Neural progenitor cell (in vitro differentiated cells): ENCODE measurements around the gene FBN2. TPM values are rescaled to one million over a fixed set of nuclear protein-coding genes. Genes with fewer than 3 reads are reported as not detected.

ENCODE experiments used
- DNase-seq: peaks from one replicate; pipeline ENCODE4 v3.0.0-alpha.2; 2016; ENCODE audit warnings: low spot score
- H2AFZ ChIP-seq: fragments of 200-600 bp; sonication (generic); replicated peaks from 2 replicates; pipeline ENCODE4 v1.6.1; 2016; ENCODE audit warnings: antibody characterized with exemption
- H3F3A ChIP-seq: fragments of 200-600 bp; sonication (generic); 2 replicates; pipeline ENCODE4 v1.6.1; 2016; ENCODE audit warnings: antibody characterized with exemption, low read depth
- H3K27ac ChIP-seq: fragments of 200-600 bp; sonication (generic); 2 replicates; pipeline ENCODE4 v1.5.1; 2016; ENCODE audit warnings: mild to moderate bottlenecking
- H3K27me3 ChIP-seq: fragments of 200-600 bp; sonication (generic); 2 replicates; pipeline ENCODE4 v1.6.1; 2016; ENCODE audit warnings: mild to moderate bottlenecking, moderate library complexity
- H3K36me3 ChIP-seq: fragments of 200-600 bp; sonication (generic); 2 replicates; pipeline ENCODE4 v1.5.1; 2016
- H3K4me1 ChIP-seq: fragments of 200-600 bp; sonication (generic); 2 replicates; pipeline ENCODE4 v1.6.1; 2016; ENCODE audit warnings: mixed run types
- H3K4me2 ChIP-seq: fragments of 200-600 bp; sonication (generic); 2 replicates; pipeline ENCODE4 v1.6.1; 2016
- H3K4me3 ChIP-seq: fragments of 200-600 bp; sonication (generic); 2 replicates; pipeline ENCODE4 v1.5.1; 2016
- H3K79me2 ChIP-seq: fragments of 200-600 bp; sonication (generic); 2 replicates; pipeline ENCODE4 v1.6.1; 2016; ENCODE audit warnings: low read depth
- H3K9ac ChIP-seq: fragments of 200-600 bp; sonication (generic); 2 replicates; pipeline ENCODE4 v1.6.1; 2016
- H3K9me3 ChIP-seq: fragments of 200-600 bp; sonication (generic); 2 replicates; pipeline ENCODE4 v1.5.1; 2016; ENCODE audit warnings: low read depth
- H4K20me1 ChIP-seq: fragments of 200-600 bp; sonication (generic); 2 replicates; pipeline ENCODE4 v1.6.1; 2016; ENCODE audit warnings: low read depth
- H3K27ac Mint-ChIP-seq: 3 replicates; pipeline ENCODE4 v1.8.0; 2021; ENCODE audit warnings: mixed read lengths
- H3K27me3 Mint-ChIP-seq: 2 replicates; pipeline ENCODE4 v1.8.0; 2022; ENCODE audit warnings: low read depth, mild to moderate bottlenecking, inconsistent platforms, moderate library complexity, mixed read lengths; ENCODE audit not compliant: insufficient read depth
- H3K36me3 Mint-ChIP-seq: 3 replicates; pipeline ENCODE4 v1.8.0; 2021; ENCODE audit warnings: mixed read lengths
- H3K4me1 Mint-ChIP-seq: 3 replicates; pipeline ENCODE4 v1.8.0; 2021; ENCODE audit warnings: mixed read lengths
- H3K4me3 Mint-ChIP-seq: 3 replicates; pipeline ENCODE4 v1.8.0; 2021; ENCODE audit warnings: mild to moderate bottlenecking, moderate library complexity, mixed read lengths
- H3K9me3 Mint-ChIP-seq: 3 replicates; pipeline ENCODE4 v1.8.0; 2020; ENCODE audit warnings: mixed read lengths
- EZH2 ChIP-seq: fragments of 200-600 bp; sonication (generic); IDR thresholded peaks from 2 replicates; pipeline ENCODE4 v1.6.1; 2017; ENCODE audit warnings: antibody characterized with exemption, mild to moderate bottlenecking, moderate library complexity
- EZH2phosphoT487 ChIP-seq: fragments of 200-600 bp; sonication (generic); IDR thresholded peaks from 2 replicates; pipeline ENCODE4 v1.6.1; 2017; ENCODE audit warnings: antibody characterized with exemption
- total RNA-seq: library from RNA; depleted of rRNA; stranded (reverse); fragments of >200 nt; gene quantifications from 2 replicates; pipeline ENCODE4 v1.2.3, GENCODE V29; 2015; ENCODE audit warnings: low replicate concordance
- TF ChIP-seq, protein P1 (sequence below): fragments of 200-600 bp; sonication (generic); IDR thresholded peaks from 2 replicates; pipeline ENCODE4 v1.5.1; 2017; ENCODE audit warnings: antibody characterized with exemption, mild to moderate bottlenecking

FBN2 gene
- total RNA-seq, 1 donor from 2014 or later = 88.1 TPM

DNA sequence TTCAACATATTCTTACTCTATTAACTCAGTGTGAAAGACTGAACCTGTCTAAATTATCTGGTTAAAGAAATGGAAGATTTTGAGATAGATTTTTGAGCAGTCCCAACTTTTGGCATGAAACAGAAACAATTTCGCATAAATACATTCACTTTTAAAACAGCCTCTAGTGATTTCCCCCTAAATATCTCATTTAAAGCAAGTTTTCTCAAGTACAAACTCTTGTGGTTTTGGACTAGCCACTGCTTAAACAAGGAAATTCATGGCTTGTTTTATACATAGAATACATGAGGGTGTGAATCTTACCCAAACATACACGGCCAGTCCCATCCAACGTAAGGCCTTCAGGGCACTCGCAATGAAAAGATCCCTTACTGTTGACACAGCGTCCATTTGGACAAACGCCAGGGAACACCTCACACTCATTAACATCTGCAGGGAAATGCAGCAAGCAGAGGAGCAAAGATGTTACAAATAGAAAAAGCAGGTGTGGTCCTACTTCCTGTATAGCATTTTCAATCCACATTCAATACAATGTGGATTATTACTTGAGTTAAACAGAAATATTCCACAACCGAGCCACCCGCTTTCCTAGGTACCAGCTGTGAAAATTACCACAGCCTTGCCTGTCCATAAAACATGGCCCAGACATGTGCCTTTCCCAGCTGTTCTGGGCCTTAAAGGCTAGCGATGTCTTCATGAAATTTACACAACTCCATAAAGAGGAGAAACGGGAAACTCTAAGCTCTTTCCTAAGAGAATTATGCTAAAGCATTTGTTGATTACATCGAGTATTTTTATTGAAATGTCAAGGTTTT lies 188.8 kb downstream of the FBN2 start:
- H3K27me3 Mint-ChIP-seq = no peaks in the 10 kb centered on the region
- no peak for DNase-seq
- H3K9ac ChIP-seq = no peak overlapping the region
- H3K36me3 Mint-ChIP-seq = peaks cover 22% of the 10 kb centered on the region
- no peak overlapping the region for H3K4me3 Mint-ChIP-seq
- H3K27ac Mint-ChIP-seq = no peak overlapping the region
- H2AFZ ChIP-seq = no peak overlapping the region
- H3K4me1 Mint-ChIP-seq = peaks cover 4% of the 10 kb centered on the region
- H3K9me3 ChIP-seq = no peaks in the 10 kb centered on the region
- H3K27ac ChIP-seq = no peak overlapping the region
- H3K4me3 ChIP-seq = no peak overlapping the region
- H4K20me1 ChIP-seq = no peaks in the 10 kb centered on the region
- no peak overlapping the region for H3K4me2 ChIP-seq
- H3K27me3 ChIP-seq = no peaks in the 10 kb centered on the region
- H3F3A ChIP-seq = no peaks in the 10 kb centered on the region
- TF ChIP-seq, protein P1, sequence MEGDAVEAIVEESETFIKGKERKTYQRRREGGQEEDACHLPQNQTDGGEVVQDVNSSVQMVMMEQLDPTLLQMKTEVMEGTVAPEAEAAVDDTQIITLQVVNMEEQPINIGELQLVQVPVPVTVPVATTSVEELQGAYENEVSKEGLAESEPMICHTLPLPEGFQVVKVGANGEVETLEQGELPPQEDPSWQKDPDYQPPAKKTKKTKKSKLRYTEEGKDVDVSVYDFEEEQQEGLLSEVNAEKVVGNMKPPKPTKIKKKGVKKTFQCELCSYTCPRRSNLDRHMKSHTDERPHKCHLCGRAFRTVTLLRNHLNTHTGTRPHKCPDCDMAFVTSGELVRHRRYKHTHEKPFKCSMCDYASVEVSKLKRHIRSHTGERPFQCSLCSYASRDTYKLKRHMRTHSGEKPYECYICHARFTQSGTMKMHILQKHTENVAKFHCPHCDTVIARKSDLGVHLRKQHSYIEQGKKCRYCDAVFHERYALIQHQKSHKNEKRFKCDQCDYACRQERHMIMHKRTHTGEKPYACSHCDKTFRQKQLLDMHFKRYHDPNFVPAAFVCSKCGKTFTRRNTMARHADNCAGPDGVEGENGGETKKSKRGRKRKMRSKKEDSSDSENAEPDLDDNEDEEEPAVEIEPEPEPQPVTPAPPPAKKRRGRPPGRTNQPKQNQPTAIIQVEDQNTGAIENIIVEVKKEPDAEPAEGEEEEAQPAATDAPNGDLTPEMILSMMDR = no peak
- TF ChIP-seq EZH2 (no peak), EZH2phosphoT487 (no peak)
- H3K9me3 Mint-ChIP-seq = no peaks in the 10 kb centered on the region
- no peaks in the 10 kb centered on the region for H3K79me2 ChIP-seq
- H3K36me3 ChIP-seq = peaks cover 5% of the 10 kb centered on the region
- H3K4me1 ChIP-seq = no peaks in the 10 kb centered on the region

DNA sequence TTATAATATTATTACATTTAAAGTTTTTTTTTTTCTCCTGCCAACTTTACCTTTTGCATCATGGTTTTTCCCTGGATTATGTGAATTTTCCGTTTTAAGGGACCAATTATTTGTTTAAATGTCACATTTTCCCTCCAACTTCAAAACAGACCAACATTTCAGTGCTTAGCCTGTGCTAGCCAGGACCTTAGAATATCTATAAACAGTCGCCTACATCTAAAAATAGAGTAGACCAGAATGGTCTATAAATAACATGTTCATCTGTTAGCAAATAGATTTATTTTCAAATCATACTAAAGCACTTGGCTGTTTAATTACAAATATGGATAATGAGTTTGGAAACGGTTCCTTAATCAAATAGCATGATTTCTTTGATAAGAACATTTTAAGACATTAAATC lies 192.0 kb downstream of the FBN2 start:
- Histone ChIP-seq H4K20me1 (no peaks in the 10 kb centered on the region), H3K27me3 (no peaks in the 10 kb centered on the region), H3K4me3 (no peak overlapping the region), H3K9me3 (no peaks in the 10 kb centered on the region), H3K9ac (no peak overlapping the region), H3K36me3 (peaks cover 7% of the 10 kb centered on the region), H3F3A (no peaks in the 10 kb centered on the region), H3K4me2 (no peak overlapping the region), H3K27ac (no peak overlapping the region), H3K4me1 (no peaks in the 10 kb centered on the region), H2AFZ (no peak overlapping the region), H3K79me2 (no peaks in the 10 kb centered on the region)
- no peak for DNase-seq
- Mint-ChIP-seq H3K9me3 (no peaks in the 10 kb centered on the region), H3K4me1 (no peaks in the 10 kb centered on the region), H3K27me3 (no peaks in the 10 kb centered on the region), H3K4me3 (no peak overlapping the region), H3K36me3 (peaks cover 36% of the 10 kb centered on the region), H3K27ac (no peak overlapping the region)
- TF ChIP-seq EZH2phosphoT487 (no peak), EZH2 (no peak)
- TF ChIP-seq, protein P1 = no peak

DNA sequence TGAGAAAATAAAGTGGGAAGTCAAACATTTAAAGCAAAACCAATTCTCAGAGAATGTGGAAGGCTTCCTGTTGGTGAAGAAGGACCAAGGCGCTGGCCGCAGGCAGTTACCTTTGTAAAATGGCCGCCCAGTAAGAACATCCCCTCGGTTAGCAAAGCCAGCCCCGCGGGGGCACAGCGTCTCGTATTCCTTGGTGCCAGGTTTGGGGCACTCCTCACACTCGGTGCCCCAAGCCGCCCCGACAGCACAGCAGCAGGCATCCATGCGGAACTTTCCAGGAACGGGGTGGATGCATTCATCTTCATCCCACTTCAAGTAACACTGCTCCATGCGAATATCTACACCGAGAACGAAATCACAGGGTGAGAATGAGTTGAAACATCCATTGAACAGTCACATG lies 192.8 kb downstream of the FBN2 start:
- Mint-ChIP-seq H3K27me3 (no peaks in the 10 kb centered on the region), H3K4me3 (no peak overlapping the region), H3K36me3 (peaks cover 39% of the 10 kb centered on the region), H3K27ac (no peak overlapping the region), H3K9me3 (no peaks in the 10 kb centered on the region), H3K4me1 (no peaks in the 10 kb centered on the region)
- no peak overlapping the region for H3K4me3 ChIP-seq
- H3F3A ChIP-seq = no peaks in the 10 kb centered on the region
- H3K9me3 ChIP-seq = no peaks in the 10 kb centered on the region
- H2AFZ ChIP-seq = no peak overlapping the region
- TF ChIP-seq, protein P1 = no peak
- TF ChIP-seq EZH2phosphoT487 = no peak
- TF ChIP-seq EZH2 = no peak
- no peak overlapping the region for H3K4me2 ChIP-seq
- H3K9ac ChIP-seq = no peak overlapping the region
- H3K79me2 ChIP-seq = no peaks in the 10 kb centered on the region
- H3K36me3 ChIP-seq = peaks cover 7% of the 10 kb centered on the region
- H3K27ac ChIP-seq = no peak overlapping the region
- no peaks in the 10 kb centered on the region for H3K27me3 ChIP-seq
- DNase-seq = no peak
- H4K20me1 ChIP-seq = no peaks in the 10 kb centered on the region
- H3K4me1 ChIP-seq = no peaks in the 10 kb centered on the region
